ENCODE measurements around the gene CREG2.

The CREG2 gene

DNA sequence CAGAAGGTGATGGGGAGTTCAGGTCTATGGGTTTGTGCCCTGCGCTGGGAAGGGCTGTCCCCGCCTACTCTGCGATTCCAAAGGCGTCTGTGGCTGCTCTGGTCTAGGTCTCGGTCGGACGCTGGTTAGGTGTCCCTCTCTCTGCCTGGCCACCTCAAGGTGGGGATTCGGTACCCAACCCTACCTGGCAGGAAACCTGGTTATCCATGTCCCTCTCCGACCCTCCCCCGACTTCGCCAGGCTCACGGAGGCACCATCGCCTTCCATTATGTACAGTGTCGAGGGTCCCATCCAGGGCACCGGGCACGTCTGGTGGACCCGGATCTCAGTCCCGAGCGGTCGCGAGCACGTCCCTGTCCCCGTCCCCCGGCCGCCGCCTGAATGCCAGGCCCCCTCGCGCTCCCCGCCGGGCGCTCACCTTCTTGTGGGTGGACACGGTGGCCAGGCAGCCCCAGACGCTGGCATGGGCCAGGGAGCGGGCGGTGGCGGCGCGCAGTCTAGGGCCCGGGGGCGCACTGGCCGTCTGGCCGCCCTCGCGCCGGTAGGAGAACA lies 628 bp downstream of the CREG2 start:
- no peaks in the 10 kb centered on the region for H3K79me1 ChIP-seq (ENCODE audit: low read depth, low read length)
- H3K23ac ChIP-seq (ENCODE audit: low read depth, low read length, poor library complexity): no peak overlapping the region
- peak overlapping the region; percentile 98 for H3K4me2 ChIP-seq (ENCODE audit: insufficient read depth, low read length, poor library complexity, severe bottlenecking)
- no peak for DNase-seq (ENCODE audit: low spot score)
- peaks cover 8 to 48% (median 27%) of the 10 kb centered on the region in 3 experiments for H3K27me3 ChIP-seq (ENCODE audit: control insufficient read depth in 3 of 3, insufficient read depth in 3 of 3, low read depth in 1 of 3, low read length in 3 of 3)
- no peak overlapping the region for H2AK5ac ChIP-seq (ENCODE audit: low read depth, low read length)
- H4K91ac ChIP-seq (ENCODE audit: low read depth, low read length, poor library complexity): no peak overlapping the region
- H3K4me3 ChIP-seq (ENCODE audit: low read length in 2 of 2): peak overlapping the region; percentile 44 to 82
- peak overlapping the region; percentile 97 for H2AFZ ChIP-seq (ENCODE audit: low read length)
- H2BK15ac ChIP-seq (ENCODE audit: low read length): peak overlapping the region; percentile 63
- no peak overlapping the region for H2BK120ac ChIP-seq (ENCODE audit: low read depth, low read length)
- no peak overlapping the region for H3K27ac ChIP-seq (replicated peaks; ENCODE audit: low read length)
- H3K36me3 ChIP-seq (replicated peaks in 1 of 2; ENCODE audit: control insufficient read depth in 2 of 2, insufficient read depth in 2 of 2, low read length in 2 of 2): no peaks in the 10 kb centered on the region
- H3K4me1 ChIP-seq (ENCODE audit: control insufficient read depth in 2 of 2, insufficient read depth in 1 of 2, low read depth in 1 of 2, low read length in 2 of 2): peaks cover 4 to 6% of the 10 kb centered on the region in 2 donors
- no peak overlapping the region for H4K8ac ChIP-seq (ENCODE audit: low read depth, low read length)
- H3K4ac ChIP-seq (ENCODE audit: low read length): no peak overlapping the region
- H3K9me3 ChIP-seq (replicated peaks in 1 of 2; ENCODE audit: control insufficient read depth in 2 of 2, insufficient read depth in 1 of 2, low read depth in 1 of 2, low read length in 2 of 2): no peaks in the 10 kb centered on the region
- no CpG with 5 or more reads among the region's 45 CpGs for WGBS, 2 donors (ENCODE audit: extremely low coverage in 2 of 2, insufficient read length in 2 of 2, insufficient replicate concordance in 1 of 2)
- H2BK12ac ChIP-seq (ENCODE audit: low read length): peak overlapping the region; percentile 99
- peak overlapping the region; percentile 71 for H3K9ac ChIP-seq (ENCODE audit: low read depth, low read length, poor library complexity)
- peak overlapping the region; percentile 39 for H2BK5ac ChIP-seq (ENCODE audit: low read length)
- peak overlapping the region; percentile 77 for H3K18ac ChIP-seq (ENCODE audit: low read length)
- no peak overlapping the region for H3K14ac ChIP-seq (ENCODE audit: low read length)

DNA sequence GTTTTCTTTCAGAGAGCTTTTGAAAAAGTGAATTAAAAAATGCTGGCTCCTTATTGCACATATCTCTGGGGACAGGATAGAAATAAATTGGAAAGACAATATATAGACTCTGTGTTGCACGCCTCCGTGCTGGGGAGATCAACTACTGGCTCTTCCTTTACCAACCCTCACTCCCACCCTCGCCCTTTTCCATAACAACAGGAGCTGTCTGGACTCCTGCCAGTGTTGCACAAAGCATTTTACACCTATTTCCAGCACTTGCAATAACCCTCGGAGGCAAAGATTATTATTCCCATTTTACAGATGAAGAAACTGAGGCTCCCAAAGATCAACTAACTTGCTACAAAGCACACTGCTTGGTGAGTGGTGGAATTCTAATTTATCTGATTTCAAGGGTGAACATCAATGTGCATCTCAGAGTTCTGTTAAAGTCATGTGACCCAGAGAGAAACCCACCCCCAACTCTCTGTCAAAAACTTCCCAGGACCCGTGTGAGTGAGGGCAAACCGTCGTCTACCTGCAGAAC lies 4.2 kb downstream of the CREG2 start:
- Histone ChIP-seq H2BK5ac (ENCODE audit: low read length) (no peak overlapping the region), H3K27me3 (ENCODE audit: control insufficient read depth in 3 of 3, insufficient read depth in 3 of 3, low read depth in 1 of 3, low read length in 3 of 3) (peaks cover 8 to 49% (median 24%) of the 10 kb centered on the region in 3 experiments), H3K14ac (ENCODE audit: low read length) (no peak overlapping the region), H4K91ac (ENCODE audit: low read depth, low read length, poor library complexity) (no peak overlapping the region), H3K36me3 (replicated peaks in 1 of 2; ENCODE audit: control insufficient read depth in 2 of 2, insufficient read depth in 2 of 2, low read length in 2 of 2) (no peaks in the 10 kb centered on the region), H3K23ac (ENCODE audit: low read depth, low read length, poor library complexity) (no peak overlapping the region), H3K18ac (ENCODE audit: low read length) (no peak overlapping the region), H3K4me3 (ENCODE audit: low read length in 2 of 2) (no peak overlapping the region), H3K9me3 (replicated peaks in 1 of 2; ENCODE audit: control insufficient read depth in 2 of 2, insufficient read depth in 1 of 2, low read depth in 1 of 2, low read length in 2 of 2) (no peaks in the 10 kb centered on the region), H3K9ac (ENCODE audit: low read depth, low read length, poor library complexity) (no peak overlapping the region), H2BK120ac (ENCODE audit: low read depth, low read length) (no peak overlapping the region), H3K27ac (replicated peaks; ENCODE audit: low read length) (no peak overlapping the region), H3K4me2 (ENCODE audit: insufficient read depth, low read length, poor library complexity, severe bottlenecking) (no peak overlapping the region), H2AFZ (ENCODE audit: low read length) (no peak overlapping the region), H2AK5ac (ENCODE audit: low read depth, low read length) (no peak overlapping the region), H3K4me1 (ENCODE audit: control insufficient read depth in 2 of 2, insufficient read depth in 1 of 2, low read depth in 1 of 2, low read length in 2 of 2) (peaks cover 4 to 6% of the 10 kb centered on the region in 2 donors), H2BK15ac (ENCODE audit: low read length) (no peak overlapping the region), H4K8ac (ENCODE audit: low read depth, low read length) (no peak overlapping the region), H3K4ac (ENCODE audit: low read length) (no peak overlapping the region), H2BK12ac (ENCODE audit: low read length) (no peak overlapping the region), H3K79me1 (ENCODE audit: low read depth, low read length) (no peaks in the 10 kb centered on the region)
- DNase-seq (ENCODE audit: low spot score): no peak
- WGBS, 2 donors (ENCODE audit: extremely low coverage in 2 of 2, insufficient read length in 2 of 2, insufficient replicate concordance in 1 of 2): no CpG with 5 or more reads among the region's 7 CpGs

- no peak overlapping the region for H2BK12ac ChIP-seq (ENCODE audit: low read length)
- no peaks in the 10 kb centered on the region for H3K9me3 ChIP-seq (replicated peaks in 1 of 2; ENCODE audit: control insufficient read depth in 2 of 2, insufficient read depth in 1 of 2, low read depth in 1 of 2, low read length in 2 of 2)
- WGBS, 2 donors (ENCODE audit: extremely low coverage in 2 of 2, insufficient read length in 2 of 2, insufficient replicate concordance in 1 of 2): no CpG with 5 or more reads among the region's 2 CpGs
- no peak overlapping the region for H3K27ac ChIP-seq (replicated peaks; ENCODE audit: low read length)
- H3K9ac ChIP-seq (ENCODE audit: low read depth, low read length, poor library complexity): no peak overlapping the region
- H3K23ac ChIP-seq (ENCODE audit: low read depth, low read length, poor library complexity): no peak overlapping the region
- H3K4ac ChIP-seq (ENCODE audit: low read length): no peak overlapping the region
- no peak overlapping the region for H2AFZ ChIP-seq (ENCODE audit: low read length)
- DNase-seq (ENCODE audit: low spot score): no peak
- H3K4me3 ChIP-seq (ENCODE audit: low read length in 2 of 2): no peak overlapping the region
- no peaks in the 10 kb centered on the region for H3K79me1 ChIP-seq (ENCODE audit: low read depth, low read length)
- no peak overlapping the region for H2AK5ac ChIP-seq (ENCODE audit: low read depth, low read length)
- no peak overlapping the region for H4K8ac ChIP-seq (ENCODE audit: low read depth, low read length)
- no peak overlapping the region for H2BK120ac ChIP-seq (ENCODE audit: low read depth, low read length)
- peaks cover 4 to 6% of the 10 kb centered on the region in 2 donors for H3K4me1 ChIP-seq (ENCODE audit: control insufficient read depth in 2 of 2, insufficient read depth in 1 of 2, low read depth in 1 of 2, low read length in 2 of 2)
- H2BK5ac ChIP-seq (ENCODE audit: low read length): no peak overlapping the region
- H3K27me3 ChIP-seq (ENCODE audit: control insufficient read depth in 3 of 3, insufficient read depth in 3 of 3, low read depth in 1 of 3, low read length in 3 of 3): peaks cover 5 to 43% (median 18%) of the 10 kb centered on the region in 3 experiments
- H3K18ac ChIP-seq (ENCODE audit: low read length): no peak overlapping the region
- H4K91ac ChIP-seq (ENCODE audit: low read depth, low read length, poor library complexity): no peak overlapping the region
- H3K36me3 ChIP-seq (replicated peaks in 1 of 2; ENCODE audit: control insufficient read depth in 2 of 2, insufficient read depth in 2 of 2, low read length in 2 of 2): no peaks in the 10 kb centered on the region
- no peak overlapping the region for H3K4me2 ChIP-seq (ENCODE audit: insufficient read depth, low read length, poor library complexity, severe bottlenecking)
- H2BK15ac ChIP-seq (ENCODE audit: low read length): no peak overlapping the region
- H3K14ac ChIP-seq (ENCODE audit: low read length): no peak overlapping the region
Observed at GRCh38 chr2:101382442-101382841, 4.9 kb downstream of the CREG2 start.

DNA sequence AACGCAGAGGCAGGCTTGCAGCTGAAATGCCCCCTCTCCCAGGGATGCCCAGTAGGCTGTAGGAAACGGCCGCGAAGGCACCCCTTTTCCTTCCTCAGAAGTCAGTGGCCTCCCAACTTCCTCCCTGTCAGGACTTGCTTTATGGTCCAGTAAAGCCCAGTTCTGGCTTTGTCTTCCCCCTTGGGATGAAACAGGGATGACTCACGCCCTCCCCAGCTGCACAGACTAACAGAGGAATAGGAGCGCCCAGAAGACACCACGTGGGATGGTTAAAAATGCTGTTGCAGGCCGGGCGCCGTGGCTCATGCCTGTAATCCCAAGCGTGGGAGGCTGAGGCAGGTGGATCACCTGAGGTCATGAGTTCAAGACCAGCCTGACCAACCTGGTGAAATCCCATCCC lies 6.9 kb downstream of the CREG2 start:
- Histone ChIP-seq H3K18ac (ENCODE audit: low read length) (peak overlapping the region; percentile 45), H3K14ac (ENCODE audit: low read length) (no peak overlapping the region), H3K4me1 (ENCODE audit: control insufficient read depth in 2 of 2, insufficient read depth in 1 of 2, low read depth in 1 of 2, low read length in 2 of 2) (peaks cover 0 to 4% of the 10 kb centered on the region in 2 donors), H2BK5ac (ENCODE audit: low read length) (no peak overlapping the region), H4K8ac (ENCODE audit: low read depth, low read length) (no peak overlapping the region), H3K79me1 (ENCODE audit: low read depth, low read length) (no peaks in the 10 kb centered on the region), H3K27ac (replicated peaks; ENCODE audit: low read length) (no peak overlapping the region), H3K9me3 (replicated peaks in 1 of 2; ENCODE audit: control insufficient read depth in 2 of 2, insufficient read depth in 1 of 2, low read depth in 1 of 2, low read length in 2 of 2) (no peaks in the 10 kb centered on the region), H3K36me3 (replicated peaks in 1 of 2; ENCODE audit: control insufficient read depth in 2 of 2, insufficient read depth in 2 of 2, low read length in 2 of 2) (no peaks in the 10 kb centered on the region), H3K4me3 (ENCODE audit: low read length in 2 of 2) (no peak overlapping the region), H3K4me2 (ENCODE audit: insufficient read depth, low read length, poor library complexity, severe bottlenecking) (no peak overlapping the region), H3K27me3 (ENCODE audit: control insufficient read depth in 3 of 3, insufficient read depth in 3 of 3, low read depth in 1 of 3, low read length in 3 of 3) (peaks cover 0 to 23% (median under 1%) of the 10 kb centered on the region in 3 experiments), H2BK120ac (ENCODE audit: low read depth, low read length) (no peak overlapping the region), H2AK5ac (ENCODE audit: low read depth, low read length) (no peak overlapping the region), H2BK12ac (ENCODE audit: low read length) (no peak overlapping the region), H4K91ac (ENCODE audit: low read depth, low read length, poor library complexity) (no peak overlapping the region), H3K9ac (ENCODE audit: low read depth, low read length, poor library complexity) (peak overlapping the region; percentile 3), H3K4ac (ENCODE audit: low read length) (no peak overlapping the region), H2BK15ac (ENCODE audit: low read length) (no peak overlapping the region), H2AFZ (ENCODE audit: low read length) (no peak overlapping the region), H3K23ac (ENCODE audit: low read depth, low read length, poor library complexity) (no peak overlapping the region)
- no peak for DNase-seq (ENCODE audit: low spot score)
- whole genome bisulfite sequencing, 2 donors (ENCODE audit: extremely low coverage in 2 of 2, insufficient read length in 2 of 2, insufficient replicate concordance in 1 of 2): no CpG with 5 or more reads among the region's 11 CpGs
